HCT116 (cell line): ENCODE data around the gene MCF2L. TPM values are rescaled to one million over a fixed set of nuclear protein-coding genes. Genes with fewer than 3 reads are reported as not detected.

Source experiments
- ATAC-seq: fragments of 200-7000 bp; cut with Tn5 transposase; 2 replicates; pipeline ENCODE4 v1.9.1; 2020; ENCODE audit warnings: mild to moderate bottlenecking, moderate library complexity
- BruUV-seq: library from RNA; stranded (reverse); fragments of 400-500 nt; replicated peaks from 2 replicates; lab custom pipeline; 2021; lab: Mats Ljungman, UMichigan
- CTCF ChIA-PET: fragments of 300-600 bp; sonication (Branson Sonifier 250); formaldehyde crosslinking; loops from one replicate; lab custom pipeline; 2021; ENCODE audit warnings: antibody characterized with exemption; lab: Charles Lee
- POLR2A ChIA-PET: fragments of 300-600, 350-600 bp; sonication (Branson Sonifier 250); formaldehyde crosslinking; loops from one replicate; lab custom pipeline; 2021; ENCODE audit warnings: antibody characterized with exemption; lab: Charles Lee
- RAD21 ChIA-PET, 2 experiments: fragments of 300-600 bp; sonication (Branson Sonifier 250); formaldehyde crosslinking; loops; one replicate each; lab custom pipeline; 2023; ENCODE audit warnings: low total read pairs in 2 of 2; ENCODE audit not compliant: uncharacterized antibody in 2 of 2, unreplicated experiment in 2 of 2, low non-redundant PET in 1 of 2; lab: Charles Lee
- DNase-seq: peaks from one replicate; pipeline ENCODE4 v3.0.0-alpha.2; 2010; ENCODE audit warnings: low read depth, low spot score
- H2AFZ ChIP-seq: fragments of 200-600 bp; shearing (Covaris generic), sonication (generic); 2 replicates; pipeline ENCODE4 v1.6.1; 2017; ENCODE audit warnings: low read depth, mixed run types, mixed read lengths, antibody characterized with exemption, low read length; ENCODE audit not compliant: poor library complexity, severe bottlenecking
- H3K27ac ChIP-seq: 2 replicates; pipeline ENCODE4 v1.5.1; 2012; ENCODE audit warnings: low read depth, low read length
- H3K27me3 ChIP-seq: fragments of 200-600 bp; sonication (generic); 2 replicates; pipeline ENCODE4 v1.6.1; 2016; ENCODE audit warnings: mixed run types, low read length, mixed read lengths; ENCODE audit not compliant: insufficient read depth
- H3K36me3 ChIP-seq, 2 experiments: fragments of 200-500 bp in 1 of 2; fragments of 200-600 bp in 1 of 2; sonication (Bioruptor generic) in 1 of 2; sonication (generic) in 1 of 2; 2 replicates each; pipeline versions ENCODE4 v1.5.1 to v1.6.1; 2014 to 2016; ENCODE audit warnings: low read length in 2 of 2, inconsistent platforms in 1 of 2, mixed read lengths in 1 of 2, mixed run types in 1 of 2; ENCODE audit not compliant: insufficient read depth in 2 of 2, control insufficient read depth in 1 of 2
- H3K4me1 ChIP-seq, 2 experiments: fragments of 200-600 bp in 1 of 2; sonication (generic) in 1 of 2; 2 replicates each; pipeline versions ENCODE4 v1.5.1 to v1.6.1; 2012 to 2017; ENCODE audit warnings: low read length in 2 of 2, inconsistent platforms in 1 of 2, mild to moderate bottlenecking in 1 of 2, mixed read lengths in 1 of 2, mixed run types in 1 of 2, moderate library complexity in 1 of 2; ENCODE audit not compliant: insufficient read depth in 2 of 2, control insufficient read depth in 1 of 2
- H3K4me2 ChIP-seq: fragments of 200-600 bp; sonication (generic); 2 replicates; pipeline ENCODE4 v1.6.1; 2017; ENCODE audit warnings: mixed run types, low read length, mixed read lengths
- H3K4me3 ChIP-seq, 2 experiments: fragments of 200-600 bp in 1 of 2; sonication (generic) in 1 of 2; replicated peaks in 1 of 2; 2 replicates each; pipeline ENCODE4 v1.5.1; 2011 to 2016; ENCODE audit warnings: low read length in 2 of 2, control low read depth in 1 of 2, low read depth in 1 of 2, mild to moderate bottlenecking in 1 of 2, mixed read lengths in 1 of 2, mixed run types in 1 of 2
- H3K79me2 ChIP-seq: fragments of 200-600 bp; sonication (generic); 2 replicates; pipeline ENCODE4 v1.6.1; 2017; ENCODE audit warnings: mild to moderate bottlenecking, mixed run types, low read length, moderate library complexity, mixed read lengths; ENCODE audit not compliant: insufficient read depth
- H3K9ac ChIP-seq: fragments of 200-600 bp; sonication (generic); 2 replicates; pipeline ENCODE4 v1.6.1; 2016; ENCODE audit warnings: low read length, mixed read lengths
- H3K9me2 ChIP-seq: fragments of 200-600 bp; sonication (generic), shearing (Covaris generic); 2 replicates; pipeline ENCODE4 v1.6.1; 2017; ENCODE audit warnings: mixed run types, mild to moderate bottlenecking, moderate library complexity; ENCODE audit not compliant: insufficient read depth
- H3K9me3 ChIP-seq, 2 experiments: fragments of 200-500 bp in 1 of 2; fragments of 200-600 bp in 1 of 2; sonication (Bioruptor generic) in 1 of 2; sonication (generic) in 1 of 2; 2 replicates each; pipeline ENCODE4 v1.6.1; 2014 to 2017; ENCODE audit warnings: low read length in 2 of 2, mixed read lengths in 2 of 2, inconsistent platforms in 1 of 2, low read depth in 1 of 2, mild to moderate bottlenecking in 1 of 2, mixed run types in 1 of 2, moderate library complexity in 1 of 2; ENCODE audit not compliant: control insufficient read depth in 1 of 2, insufficient read depth in 1 of 2
- H4K20me1 ChIP-seq: fragments of 200-600 bp; sonication (generic), shearing (Covaris generic); 2 replicates; pipeline ENCODE4 v1.6.1; 2017; ENCODE audit warnings: mixed run types, mild to moderate bottlenecking, moderate library complexity; ENCODE audit not compliant: insufficient read depth
- EGR1 ChIP-seq: IDR thresholded peaks from 2 replicates; pipeline ENCODE4 v1.6.1; 2012; ENCODE audit warnings: low read depth
- JUND ChIP-seq: IDR thresholded peaks from 2 replicates; pipeline ENCODE4 v1.6.1; 2012
- RAD21 ChIP-seq: IDR thresholded peaks from 2 replicates; pipeline ENCODE4 v1.6.1; 2012; ENCODE audit warnings: low read depth, mild to moderate bottlenecking
- SP1 ChIP-seq: IDR thresholded peaks from 2 replicates; pipeline ENCODE4 v1.6.1; 2012; ENCODE audit warnings: low read depth
- SRF ChIP-seq: IDR thresholded peaks from 2 replicates; pipeline ENCODE4 v1.6.1; 2012; ENCODE audit warnings: low read depth
- intact Hi-C: fragments of 100-400 bp; cut with micrococcal nuclease; formaldehyde crosslinking; loops from 2 replicates; pipeline ENCODE4 v1.10.0; 2022
- total RNA-seq: library from RNA; stranded (reverse); gene quantifications from one replicate; pipeline ENCODE4 v1.2.1, GENCODE V29; 2021; ENCODE audit not compliant: unreplicated experiment
- TF ChIP-seq, protein P1 (sequence below): IDR thresholded peaks from 2 replicates; pipeline ENCODE4 v1.6.1; 2011; ENCODE audit warnings: mild to moderate bottlenecking, low read length, moderate library complexity; ENCODE audit not compliant: insufficient replicate concordance; ENCODE audit errors: extremely low read depth
- TF ChIP-seq, protein P2 (sequence below): IDR thresholded peaks from 2 replicates; pipeline ENCODE4 v1.6.1; 2012

The MCF2L gene
- total RNA-seq, 1 experiment from 2014 or later = 19.3 TPM

DNA sequence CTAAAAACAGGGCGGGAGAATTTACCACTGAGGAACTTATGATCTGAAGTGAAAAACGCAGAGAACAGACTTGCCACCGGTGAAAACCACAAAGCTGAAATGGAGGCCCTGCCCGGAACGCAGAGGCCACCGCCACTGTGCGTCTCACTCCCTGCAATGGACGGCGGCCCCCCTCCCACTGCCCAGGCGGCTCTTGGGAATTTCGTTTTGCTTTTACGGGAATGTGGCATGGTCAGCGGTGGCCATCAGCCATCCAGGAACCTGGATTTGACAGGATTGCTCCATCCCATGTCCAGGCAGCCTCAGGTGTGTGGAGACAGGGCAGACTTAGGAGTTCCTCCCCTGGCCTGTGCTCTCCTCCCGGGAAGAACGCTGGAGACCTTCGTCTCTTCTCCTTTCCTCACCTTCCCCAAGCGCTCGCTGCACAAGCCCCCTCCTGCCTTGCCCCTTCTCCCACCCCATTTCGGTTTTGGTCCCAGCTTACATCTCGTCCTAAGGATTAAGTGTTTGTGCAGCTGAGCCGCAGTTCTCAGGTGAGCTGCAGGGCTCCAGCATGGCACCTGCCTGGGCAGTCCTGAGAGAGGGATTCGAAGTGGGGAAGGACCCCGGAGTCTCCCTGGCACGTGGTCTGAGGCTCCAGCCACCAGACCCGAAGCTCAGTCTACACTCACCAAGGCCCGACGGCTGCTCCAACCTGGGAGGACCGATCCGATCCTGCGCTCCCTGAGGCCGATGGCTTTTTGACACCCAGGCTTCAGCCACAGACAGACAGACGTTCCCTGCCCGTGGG, 49.9 kb downstream of the MCF2L start:
- Histone ChIP-seq H2AFZ (no peak overlapping the region), H3K4me2 (no peak overlapping the region), H3K9me2 (no peaks in the 10 kb centered on the region), H3K4me1 (peaks cover 5 to 16% of the 10 kb centered on the region in 2 experiments), H4K20me1 (no peaks in the 10 kb centered on the region), H3K36me3 (no peaks in the 10 kb centered on the region), H3K79me2 (no peaks in the 10 kb centered on the region), H3K4me3 (no peak overlapping the region), H3K27ac (no peak overlapping the region), H3K27me3 (no peaks in the 10 kb centered on the region), H3K9ac (no peak overlapping the region), H3K9me3 (no peaks in the 10 kb centered on the region)
- TF ChIP-seq RAD21 = no peak
- TF ChIP-seq JUND = no peak
- no peak for TF ChIP-seq SRF
- TF ChIP-seq, protein P1, sequence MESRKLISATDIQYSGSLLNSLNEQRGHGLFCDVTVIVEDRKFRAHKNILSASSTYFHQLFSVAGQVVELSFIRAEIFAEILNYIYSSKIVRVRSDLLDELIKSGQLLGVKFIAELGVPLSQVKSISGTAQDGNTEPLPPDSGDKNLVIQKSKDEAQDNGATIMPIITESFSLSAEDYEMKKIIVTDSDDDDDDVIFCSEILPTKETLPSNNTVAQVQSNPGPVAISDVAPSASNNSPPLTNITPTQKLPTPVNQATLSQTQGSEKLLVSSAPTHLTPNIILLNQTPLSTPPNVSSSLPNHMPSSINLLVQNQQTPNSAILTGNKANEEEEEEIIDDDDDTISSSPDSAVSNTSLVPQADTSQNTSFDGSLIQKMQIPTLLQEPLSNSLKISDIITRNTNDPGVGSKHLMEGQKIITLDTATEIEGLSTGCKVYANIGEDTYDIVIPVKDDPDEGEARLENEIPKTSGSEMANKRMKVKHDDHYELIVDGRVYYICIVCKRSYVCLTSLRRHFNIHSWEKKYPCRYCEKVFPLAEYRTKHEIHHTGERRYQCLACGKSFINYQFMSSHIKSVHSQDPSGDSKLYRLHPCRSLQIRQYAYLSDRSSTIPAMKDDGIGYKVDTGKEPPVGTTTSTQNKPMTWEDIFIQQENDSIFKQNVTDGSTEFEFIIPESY = no peak
- no peak for TF ChIP-seq EGR1
- DNase-seq (no peak), ATAC-seq (no peak)
- CTCF ChIA-PET = no interaction called here
- POLR2A ChIA-PET = no interaction called here
- intact Hi-C loops = no loop called here
- RAD21 ChIA-PET = interaction anchor here in 1 of 2 experiments (0.6 kb wide), 1 partner anchor 280 kb away, joined by 3 read pairs; no protein-coding TSS in a partner anchor
- BruUV-seq = no TSS peak

DNA sequence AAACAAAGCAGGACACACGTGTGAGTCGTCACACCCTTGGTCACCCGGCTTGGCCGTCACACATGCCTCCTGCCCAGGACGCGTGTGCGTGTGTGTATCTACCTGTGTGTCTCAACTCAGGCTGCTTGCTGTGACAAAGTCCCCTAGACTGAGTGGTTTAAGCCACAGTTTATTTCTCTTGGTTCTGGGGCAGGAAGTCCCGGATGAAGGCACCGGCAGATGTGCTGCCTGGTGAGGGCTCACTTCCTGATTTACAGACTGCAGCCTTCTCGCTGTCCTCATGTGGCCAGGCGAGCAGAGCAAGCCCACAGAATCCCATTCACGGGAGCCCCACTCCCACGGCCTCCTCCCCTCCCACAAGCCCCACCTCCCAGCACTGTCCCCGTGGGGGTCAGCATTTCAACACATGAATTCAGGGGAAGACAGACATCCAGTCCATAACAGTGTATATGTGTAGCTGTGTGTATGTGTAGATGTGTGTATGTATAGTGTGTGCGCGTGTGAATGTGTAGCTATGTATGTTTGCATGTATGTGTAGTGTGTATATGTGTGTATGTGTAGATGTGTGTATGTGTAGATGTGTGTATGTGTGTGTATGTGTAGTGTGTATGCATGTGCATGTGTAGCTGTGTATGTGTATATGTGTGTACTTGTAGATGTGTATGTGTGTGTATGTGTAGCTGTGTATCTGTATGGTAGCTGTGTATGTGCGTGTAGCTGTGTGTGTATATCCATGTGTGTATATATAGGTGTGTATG, 51.5 kb downstream of the MCF2L start:
- no peaks in the 10 kb centered on the region for H3K79me2 ChIP-seq
- H3K9me3 ChIP-seq = no peaks in the 10 kb centered on the region
- ATAC-seq (no peak), DNase-seq (no peak)
- intact Hi-C loops = no loop called here
- H2AFZ ChIP-seq = no peak overlapping the region
- RAD21 ChIA-PET = no interaction called here
- no peak overlapping the region for H3K9ac ChIP-seq
- no peaks in the 10 kb centered on the region for H4K20me1 ChIP-seq
- no peaks in the 10 kb centered on the region for H3K27me3 ChIP-seq
- no TSS peak for BruUV-seq
- CTCF ChIA-PET = no interaction called here
- POLR2A ChIA-PET = no interaction called here
- H3K9me2 ChIP-seq = no peaks in the 10 kb centered on the region
- no peak overlapping the region for H3K27ac ChIP-seq
- H3K4me3 ChIP-seq = no peak overlapping the region
- TF ChIP-seq SP1 = no peak
- TF ChIP-seq, protein P2, sequence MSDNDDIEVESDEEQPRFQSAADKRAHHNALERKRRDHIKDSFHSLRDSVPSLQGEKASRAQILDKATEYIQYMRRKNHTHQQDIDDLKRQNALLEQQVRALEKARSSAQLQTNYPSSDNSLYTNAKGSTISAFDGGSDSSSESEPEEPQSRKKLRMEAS = 0 out of 2 replicates have a peak, but pooled peaks have one; percentile 11
- no peaks in the 10 kb centered on the region for H3K36me3 ChIP-seq
- no peak overlapping the region for H3K4me2 ChIP-seq
- H3K4me1 ChIP-seq = peaks cover 5 to 17% of the 10 kb centered on the region in 2 experiments
